HepG2 (cell line): ENCODE results near the gene SLC9A5. TPM values are rescaled to one million over a fixed set of nuclear protein-coding genes. Genes with fewer than 3 reads are reported as not detected.

Experiments used
- AKAP8 ChIP-seq: sonication (generic); formaldehyde crosslinking; IDR thresholded peaks from 2 replicates; pipeline ENCODE4 v1.5.1; 2020; ENCODE audit warnings: mild to moderate bottlenecking, missing genetic modification reagents
- ELK4 ChIP-seq: sonication (generic); formaldehyde crosslinking; IDR thresholded peaks from 2 replicates; pipeline ENCODE4 v1.9.0; 2021; ENCODE audit warnings: missing genetic modification reagents, borderline replicate concordance
- FOXP4 ChIP-seq: sonication (generic); formaldehyde crosslinking; IDR thresholded peaks from 2 replicates; pipeline ENCODE4 v1.4.0; 2020; ENCODE audit warnings: missing genetic modification reagents
- GFI1 ChIP-seq: sonication (generic); formaldehyde crosslinking; IDR thresholded peaks from 2 replicates; pipeline ENCODE4 v1.5.0; 2020; ENCODE audit warnings: missing genetic modification reagents, mild to moderate bottlenecking, borderline replicate concordance
- GLI4 ChIP-seq: sonication (generic); formaldehyde crosslinking; IDR thresholded peaks from 2 replicates; pipeline ENCODE4 v1.5.1; 2020; ENCODE audit warnings: missing genetic modification reagents, mild to moderate bottlenecking, moderate library complexity, borderline replicate concordance
- GPBP1L1 ChIP-seq: sonication (generic); formaldehyde crosslinking; IDR thresholded peaks from 2 replicates; pipeline ENCODE4 v1.5.0; 2020; ENCODE audit warnings: mild to moderate bottlenecking, missing genetic modification reagents
- IRF2 ChIP-seq: IDR thresholded peaks from 2 replicates; pipeline ENCODE4 v1.6.1; 2018; ENCODE audit warnings: missing genetic modification reagents, missing compliant biosample characterization
- KLF13 ChIP-seq: sonication (generic); formaldehyde crosslinking; IDR thresholded peaks from 2 replicates; pipeline ENCODE4 v1.4.0; 2020; ENCODE audit warnings: mild to moderate bottlenecking, missing genetic modification reagents
- MBNL3 ChIP-seq: fragments of 250-450 bp; sonication (Bioruptor Pico); conservative IDR thresholded peaks from 2 replicates; pipeline ENCODE4 v1.8.0; 2022; ENCODE audit warnings: mild to moderate bottlenecking, inconsistent platforms
- MED8 ChIP-seq: sonication (generic); formaldehyde crosslinking; IDR thresholded peaks from 2 replicates; pipeline ENCODE4 v1.8.1; 2023; ENCODE audit warnings: mild to moderate bottlenecking, missing genetic modification reagents; ENCODE audit not compliant: insufficient replicate concordance
- NONO ChIP-seq, 2 experiments: fragments of 450-650 bp in 1 of 2; sonication (generic) in 1 of 2; formaldehyde crosslinking in 1 of 2; IDR thresholded peaks in 1 of 2; conservative IDR thresholded peaks in 1 of 2; 2 replicates each; pipeline versions ENCODE4 v1.6.1 to v1.8.0; 2017 to 2022; ENCODE audit warnings: mild to moderate bottlenecking in 1 of 2, missing genetic modification reagents in 1 of 2, moderate library complexity in 1 of 2
- RBAK ChIP-seq: sonication (generic); formaldehyde crosslinking; IDR thresholded peaks from 2 replicates; pipeline ENCODE4 v1.5.1; 2020; ENCODE audit warnings: mild to moderate bottlenecking, missing genetic modification reagents
- REL ChIP-seq: sonication (generic); formaldehyde crosslinking; conservative IDR thresholded peaks from 2 replicates; pipeline ENCODE4 v1.8.0; 2022; ENCODE audit warnings: mild to moderate bottlenecking, missing genetic modification reagents, moderate library complexity
- TBX3 ChIP-seq: fragments of 450-650 bp; IDR thresholded peaks from 2 replicates; pipeline ENCODE4 v1.6.1; 2017; ENCODE audit warnings: antibody characterized with exemption, mild to moderate bottlenecking, inconsistent platforms, borderline replicate concordance
- THAP7 ChIP-seq: sonication (generic); formaldehyde crosslinking; IDR thresholded peaks from 2 replicates; pipeline ENCODE4 v1.8.1; 2023; ENCODE audit warnings: mild to moderate bottlenecking, missing genetic modification reagents
- ZBTB34 ChIP-seq: sonication (generic); formaldehyde crosslinking; IDR thresholded peaks from 2 replicates; pipeline ENCODE4 v1.8.0; 2022; ENCODE audit warnings: mild to moderate bottlenecking, missing genetic modification reagents
- ZFP36L2 ChIP-seq: sonication (generic); formaldehyde crosslinking; IDR thresholded peaks from 2 replicates; pipeline ENCODE4 v1.4.0; 2020; ENCODE audit warnings: missing genetic modification reagents
- ZNF30 ChIP-seq: sonication (generic); formaldehyde crosslinking; IDR thresholded peaks from 2 replicates; pipeline ENCODE4 v1.5.0; 2020; ENCODE audit warnings: mild to moderate bottlenecking, missing genetic modification reagents
- ZNF33B ChIP-seq: sonication (generic); formaldehyde crosslinking; IDR thresholded peaks from 2 replicates; pipeline ENCODE4 v1.5.1; 2020; ENCODE audit warnings: mild to moderate bottlenecking, missing genetic modification reagents
- ZNF644 ChIP-seq: IDR thresholded peaks from 2 replicates; pipeline ENCODE4 v1.6.1; 2016; ENCODE audit warnings: low read depth
- ZNF709 ChIP-seq: sonication (generic); formaldehyde crosslinking; IDR thresholded peaks from 2 replicates; pipeline ENCODE4 v1.5.0; 2020; ENCODE audit warnings: mild to moderate bottlenecking, missing genetic modification reagents
- ZNF740 ChIP-seq: sonication (generic); formaldehyde crosslinking; IDR thresholded peaks from 2 replicates; pipeline ENCODE4 v1.4.0; 2020; ENCODE audit warnings: missing genetic modification reagents
- polyA plus RNA-seq, 8 experiments: library from polyadenylated mRNA; depleted of rRNA in 3 of 8; stranded (reverse) in 7 of 8; unstranded in 1 of 8; fragments of >200 nt; fragmentation: Illumina TruSeq in 4 of 8; extraction: Trizol in 4 of 8; gene quantifications; 2 replicates each; pipeline versions ENCODE4 v1.2.1 to v1.2.3, GENCODE V29; 2011 to 2016; ENCODE audit warnings: low read depth in 4 of 8, missing spikeins in 1 of 8, mixed read lengths in 1 of 8; ENCODE audit not compliant: insufficient read depth in 1 of 8
- total RNA-seq, 5 experiments: library from RNA; depleted of rRNA; stranded (reverse); fragments of >200 nt; fragmentation: Illumina TruSeq; extraction: Trizol; gene quantifications; 2 replicates each; pipeline ENCODE4 v1.2.3, GENCODE V29; 2016; ENCODE audit warnings: low read depth in 1 of 5

SLC9A5 gene
- total and polyA plus RNA-seq, 2 of the 13 experiments (the other 11 are each of a cell fraction or from before 2014, with no cell fraction given), result 0.58 to 1.4 TPM

GRCh38 chr16:67246081-67246755, 2.6 kb upstream of the SLC9A5 start (continued):
- TF ChIP-seq THAP7 (CRISPR knock-in tag), result peak; percentile 78; the same call in 1 of the 2 replicates
- no peak; the same call in 1 of the 2 replicates for TF ChIP-seq IRF2
- TF ChIP-seq AKAP8, result peak; percentile 94
- TF ChIP-seq ZNF709 (CRISPR knock-in tag), result peak; percentile 77; the same call in 1 of the 2 replicates
- no peak for TF ChIP-seq MBNL3 (CRISPR knock-in tag)
- peak; percentile 64; the same call in 1 of the 2 replicates for TF ChIP-seq ZNF644 (CRISPR knock-in tag)
- TF ChIP-seq MED8, result peak; percentile 70
- no peak for TF ChIP-seq ZNF30
- no peak for TF ChIP-seq ELK4 (CRISPR knock-in tag)
- peak; percentile 91 for TF ChIP-seq GFI1 (CRISPR knock-in tag)
- peak; percentile 95 for TF ChIP-seq REL (CRISPR knock-in tag)
- 0 out of 2 replicates have a peak, but pooled peaks have one; percentile 36 for TF ChIP-seq ZFP36L2 (CRISPR knock-in tag)
- TF ChIP-seq ZNF33B (CRISPR knock-in tag), result 0 out of 2 replicates have a peak, but pooled peaks have one; percentile 81
- TF ChIP-seq FOXP4 (CRISPR knock-in tag), result peak; percentile 76
- TF ChIP-seq ZBTB34 (CRISPR knock-in tag), result peak; percentile 82
- TF ChIP-seq RBAK (CRISPR knock-in tag), result peak; percentile 76; the same call in 1 of the 2 replicates
- peak; percentile 92 for TF ChIP-seq ZNF740 (CRISPR knock-in tag)
- TF ChIP-seq NONO (IDR thresholded peaks at IDR 0.05), result no peak
- peak; percentile 99 for TF ChIP-seq NONO (CRISPR knock-in tag; conservative IDR thresholded peaks at IDR 0.05)
- no peak for TF ChIP-seq GLI4 (CRISPR knock-in tag)
- peak; percentile 37; the same call in 1 of the 2 replicates for TF ChIP-seq TBX3
- TF ChIP-seq GPBP1L1 (CRISPR knock-in tag), result no peak
- peak; percentile 39; the same call in 1 of the 2 replicates for TF ChIP-seq KLF13
